ENCODE measurements around the gene DOCK9.

DNA sequence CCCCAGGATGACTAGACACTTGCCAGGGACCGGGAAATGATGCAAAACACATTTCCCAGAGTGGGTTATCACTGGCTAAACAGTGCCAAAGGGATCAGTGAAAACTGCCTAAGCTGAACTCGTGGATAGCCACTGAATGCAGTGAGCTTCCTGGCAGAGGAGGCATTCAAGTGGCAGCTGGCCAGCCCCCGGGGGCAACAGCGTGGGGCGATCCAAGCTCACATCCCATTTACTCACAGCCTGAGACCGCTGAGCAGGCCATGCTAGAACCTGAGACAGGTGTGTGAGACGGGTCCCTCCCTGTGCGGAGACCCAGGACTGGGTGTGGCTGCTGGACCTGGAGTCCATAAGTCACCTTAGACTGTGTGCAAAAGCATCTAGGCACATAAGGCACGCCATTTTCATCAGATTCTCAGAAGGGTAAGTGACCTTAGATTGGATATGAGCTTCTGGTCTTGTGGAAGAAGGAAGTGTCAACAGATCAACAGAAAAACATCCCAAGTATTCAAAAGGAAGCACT, 173.5 kb downstream of the DOCK9 start:
- TF ChIP-seq POLR2AphosphoS5 (IDR thresholded peaks at IDR 0.05; ENCODE audit: low read depth): no peak
- TF ChIP-seq, protein P1, sequence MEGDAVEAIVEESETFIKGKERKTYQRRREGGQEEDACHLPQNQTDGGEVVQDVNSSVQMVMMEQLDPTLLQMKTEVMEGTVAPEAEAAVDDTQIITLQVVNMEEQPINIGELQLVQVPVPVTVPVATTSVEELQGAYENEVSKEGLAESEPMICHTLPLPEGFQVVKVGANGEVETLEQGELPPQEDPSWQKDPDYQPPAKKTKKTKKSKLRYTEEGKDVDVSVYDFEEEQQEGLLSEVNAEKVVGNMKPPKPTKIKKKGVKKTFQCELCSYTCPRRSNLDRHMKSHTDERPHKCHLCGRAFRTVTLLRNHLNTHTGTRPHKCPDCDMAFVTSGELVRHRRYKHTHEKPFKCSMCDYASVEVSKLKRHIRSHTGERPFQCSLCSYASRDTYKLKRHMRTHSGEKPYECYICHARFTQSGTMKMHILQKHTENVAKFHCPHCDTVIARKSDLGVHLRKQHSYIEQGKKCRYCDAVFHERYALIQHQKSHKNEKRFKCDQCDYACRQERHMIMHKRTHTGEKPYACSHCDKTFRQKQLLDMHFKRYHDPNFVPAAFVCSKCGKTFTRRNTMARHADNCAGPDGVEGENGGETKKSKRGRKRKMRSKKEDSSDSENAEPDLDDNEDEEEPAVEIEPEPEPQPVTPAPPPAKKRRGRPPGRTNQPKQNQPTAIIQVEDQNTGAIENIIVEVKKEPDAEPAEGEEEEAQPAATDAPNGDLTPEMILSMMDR (conservative IDR thresholded peaks at IDR 0.05; ENCODE audit: low read depth in 2 of 2): no peak
- no peak for TF ChIP-seq EZH2 (IDR thresholded peaks at IDR 0.05; ENCODE audit: low read depth, unreplicated experiment)
- TF ChIP-seq, protein P2, sequence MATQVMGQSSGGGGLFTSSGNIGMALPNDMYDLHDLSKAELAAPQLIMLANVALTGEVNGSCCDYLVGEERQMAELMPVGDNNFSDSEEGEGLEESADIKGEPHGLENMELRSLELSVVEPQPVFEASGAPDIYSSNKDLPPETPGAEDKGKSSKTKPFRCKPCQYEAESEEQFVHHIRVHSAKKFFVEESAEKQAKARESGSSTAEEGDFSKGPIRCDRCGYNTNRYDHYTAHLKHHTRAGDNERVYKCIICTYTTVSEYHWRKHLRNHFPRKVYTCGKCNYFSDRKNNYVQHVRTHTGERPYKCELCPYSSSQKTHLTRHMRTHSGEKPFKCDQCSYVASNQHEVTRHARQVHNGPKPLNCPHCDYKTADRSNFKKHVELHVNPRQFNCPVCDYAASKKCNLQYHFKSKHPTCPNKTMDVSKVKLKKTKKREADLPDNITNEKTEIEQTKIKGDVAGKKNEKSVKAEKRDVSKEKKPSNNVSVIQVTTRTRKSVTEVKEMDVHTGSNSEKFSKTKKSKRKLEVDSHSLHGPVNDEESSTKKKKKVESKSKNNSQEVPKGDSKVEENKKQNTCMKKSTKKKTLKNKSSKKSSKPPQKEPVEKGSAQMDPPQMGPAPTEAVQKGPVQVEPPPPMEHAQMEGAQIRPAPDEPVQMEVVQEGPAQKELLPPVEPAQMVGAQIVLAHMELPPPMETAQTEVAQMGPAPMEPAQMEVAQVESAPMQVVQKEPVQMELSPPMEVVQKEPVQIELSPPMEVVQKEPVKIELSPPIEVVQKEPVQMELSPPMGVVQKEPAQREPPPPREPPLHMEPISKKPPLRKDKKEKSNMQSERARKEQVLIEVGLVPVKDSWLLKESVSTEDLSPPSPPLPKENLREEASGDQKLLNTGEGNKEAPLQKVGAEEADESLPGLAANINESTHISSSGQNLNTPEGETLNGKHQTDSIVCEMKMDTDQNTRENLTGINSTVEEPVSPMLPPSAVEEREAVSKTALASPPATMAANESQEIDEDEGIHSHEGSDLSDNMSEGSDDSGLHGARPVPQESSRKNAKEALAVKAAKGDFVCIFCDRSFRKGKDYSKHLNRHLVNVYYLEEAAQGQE (IDR thresholded peaks at IDR 0.05; ENCODE audit: unreplicated experiment): no peak
- no peak for TF ChIP-seq EZH2phosphoT487 (IDR thresholded peaks at IDR 0.05; ENCODE audit: unreplicated experiment)
- TF ChIP-seq JUNB (IDR thresholded peaks at IDR 0.05; ENCODE audit: unreplicated experiment): no peak
